ENCODE results near the gene DNAI1.

The DNAI1 gene

DNA sequence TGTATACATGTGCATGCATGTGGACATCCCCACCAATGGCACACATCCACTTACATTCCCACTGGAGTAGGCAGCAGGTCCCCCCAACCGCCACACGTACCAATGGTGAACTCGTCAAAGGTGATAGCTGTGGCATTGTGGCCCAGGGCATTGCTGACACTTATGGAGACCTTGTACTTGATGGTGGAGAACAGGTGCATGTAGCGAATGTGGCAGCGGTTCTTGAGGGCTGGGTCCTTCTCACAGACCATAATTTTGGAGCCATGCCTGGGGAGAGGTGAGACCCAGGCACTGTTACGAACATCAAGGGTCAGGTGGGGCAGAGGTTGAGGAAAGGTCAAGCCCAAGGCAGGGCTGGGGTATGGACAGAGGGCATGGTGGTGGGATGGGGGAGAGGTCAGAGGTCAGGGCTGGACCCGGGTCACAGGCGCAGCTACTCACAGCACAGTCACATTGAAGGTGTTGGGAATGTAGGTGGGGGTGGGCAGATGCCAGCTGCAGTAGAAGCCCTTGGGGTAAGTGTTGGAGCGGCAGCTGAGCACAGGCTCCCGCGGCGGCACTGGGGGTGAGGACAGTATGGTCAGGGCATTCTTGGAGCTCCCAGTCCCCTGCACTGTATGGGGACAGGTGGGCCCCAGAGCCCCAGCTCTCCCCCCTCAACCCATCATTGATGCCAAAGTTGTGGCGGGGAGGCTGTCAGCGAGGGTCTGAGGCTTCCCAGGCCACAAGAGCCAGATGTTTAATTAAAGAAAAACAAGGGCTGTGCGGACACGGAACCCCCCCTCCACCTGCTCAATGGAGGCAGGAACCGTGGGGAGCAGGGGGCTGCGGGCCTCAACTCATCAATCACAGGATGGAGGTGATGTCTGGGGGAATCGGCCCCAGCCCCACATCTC, 99.1 kb downstream of the DNAI1 start:
- DNase-seq (ENCODE audit: low read depth in 1 of 2, low spot score in 1 of 2) = no peak

DNA sequence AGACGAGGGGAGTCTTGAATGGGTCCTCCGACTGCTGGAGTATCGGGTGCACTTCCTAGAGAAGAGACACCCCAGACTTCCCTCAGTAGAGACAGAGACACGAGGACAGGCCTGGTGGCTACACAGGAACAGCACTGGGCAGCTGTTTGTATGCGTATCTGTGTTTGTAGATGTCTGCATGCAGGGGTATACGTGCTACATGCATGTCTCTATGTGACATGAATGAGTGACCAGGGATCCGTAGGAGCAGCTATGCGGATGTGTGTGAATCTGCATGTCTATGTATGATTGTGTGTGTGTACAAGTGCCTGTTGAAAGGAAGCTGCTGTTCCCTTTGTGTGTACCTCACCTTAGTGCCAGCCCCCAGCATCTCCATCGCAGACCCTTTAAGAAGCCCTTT, 99.8 kb downstream of the DNAI1 start:
- no peak for DNase-seq (ENCODE audit: low read depth in 1 of 2, low spot score in 1 of 2)

DNA sequence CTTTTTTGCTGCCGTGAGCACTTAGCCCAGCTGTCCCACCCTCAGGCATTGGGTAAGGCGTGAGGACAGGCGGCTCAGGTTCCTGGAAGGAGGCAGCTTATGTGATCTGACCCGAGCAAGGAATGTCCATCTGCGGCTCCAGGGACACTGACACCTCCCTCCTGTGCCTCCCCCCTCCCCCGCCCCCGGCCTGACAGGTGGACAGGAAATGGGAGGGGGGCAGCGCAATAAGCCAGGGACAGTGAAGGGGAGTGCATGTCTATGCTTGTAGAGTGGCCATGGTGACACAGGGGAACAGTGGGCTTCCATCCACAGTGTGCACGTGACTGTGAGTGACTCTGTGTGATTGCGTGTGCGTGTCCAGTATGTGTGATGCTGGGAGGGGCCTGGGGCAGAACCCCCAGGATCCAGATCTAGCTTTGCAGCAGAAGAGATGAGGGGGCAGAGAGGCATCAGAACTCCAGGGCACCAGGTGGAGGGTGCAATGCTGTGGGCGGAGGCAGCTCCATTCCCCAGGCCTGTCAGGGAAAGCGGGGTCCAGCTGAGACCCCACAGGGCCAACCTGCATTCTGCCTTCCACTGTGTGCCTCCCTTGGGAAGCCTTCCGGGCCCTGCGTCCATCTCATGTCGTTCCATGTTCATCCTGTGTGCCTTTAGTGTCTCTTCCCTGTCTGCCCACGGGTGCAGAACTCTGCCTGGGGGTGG, 100.5 kb downstream of the DNAI1 start:
- DNase-seq (ENCODE audit: low read depth in 1 of 2, low spot score in 1 of 2) = no peak

DNA sequence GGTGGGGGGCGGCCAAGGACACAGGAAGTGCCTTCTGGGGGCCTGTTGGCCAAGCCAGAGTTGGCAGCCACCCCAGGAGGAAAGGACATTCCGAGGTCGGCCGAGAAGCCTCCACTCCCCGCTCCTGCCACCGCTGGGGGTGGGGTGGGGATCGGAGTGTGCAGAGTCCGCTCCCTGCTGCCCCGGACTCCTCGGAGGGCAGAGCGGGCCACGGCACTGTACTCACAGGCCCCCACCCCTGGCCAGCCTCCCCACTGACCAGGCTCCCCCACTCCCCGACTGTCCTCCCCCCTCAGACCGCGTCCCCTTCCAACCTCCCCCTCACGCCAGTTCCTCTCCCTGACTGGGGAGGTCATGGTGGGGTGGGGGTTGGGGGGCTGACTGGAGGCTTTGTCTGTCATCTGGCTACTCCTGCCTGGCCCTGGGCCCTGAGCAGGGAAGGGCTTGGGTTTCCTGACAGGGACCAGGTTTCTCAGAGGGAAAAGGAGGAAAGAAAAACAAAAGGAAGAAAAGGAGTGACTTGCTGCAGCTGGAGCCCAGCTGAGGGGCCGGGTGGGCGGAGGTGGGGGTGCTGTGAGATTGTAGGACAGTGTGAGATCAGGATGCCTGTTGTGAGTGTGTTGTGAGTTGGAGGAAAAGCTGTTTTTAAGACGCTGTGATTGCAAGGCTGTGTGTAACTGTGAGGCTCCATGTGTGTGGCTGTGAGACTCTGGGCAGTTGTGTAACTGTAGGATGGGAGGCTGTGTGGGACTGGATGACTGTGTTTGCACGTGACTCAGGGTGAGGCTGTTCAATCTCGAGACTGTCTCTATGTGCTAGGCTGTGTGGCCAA, 101.2 kb downstream of the DNAI1 start:
- no peak for DNase-seq (ENCODE audit: low read depth in 1 of 2, low spot score in 1 of 2)

DNA sequence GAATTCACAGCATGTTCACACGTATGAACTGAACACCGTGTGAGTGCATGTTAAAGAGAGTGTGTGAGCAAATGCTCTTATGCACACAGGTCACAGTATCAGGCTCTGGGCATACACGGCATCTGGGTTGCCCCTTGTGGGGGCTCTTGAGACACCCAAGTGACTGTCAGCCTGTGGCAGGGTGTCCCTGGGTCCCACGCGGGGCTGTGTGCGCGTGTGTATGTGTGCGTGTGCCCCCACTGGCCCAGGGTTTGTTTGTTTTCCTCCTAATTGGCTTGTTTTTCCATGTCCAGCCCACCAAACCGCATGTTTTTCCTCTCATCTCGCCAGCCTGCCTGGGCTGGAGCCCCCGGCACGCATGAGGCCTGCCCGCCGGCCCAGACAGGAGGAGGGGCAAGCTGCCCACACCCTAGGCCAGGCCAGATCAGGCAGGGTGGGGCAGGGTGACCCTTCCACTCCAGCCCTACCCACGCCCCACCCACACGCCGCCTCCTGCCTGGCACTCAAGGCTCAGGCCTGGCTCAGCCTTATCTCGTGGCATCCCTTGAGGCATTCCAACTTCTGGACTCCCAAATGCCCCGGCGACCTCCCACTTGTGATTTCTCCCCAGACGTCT, 102.1 kb downstream of the DNAI1 start:
- DNase-seq (ENCODE audit: low read depth in 1 of 2, low spot score in 1 of 2) = no peak

DNA sequence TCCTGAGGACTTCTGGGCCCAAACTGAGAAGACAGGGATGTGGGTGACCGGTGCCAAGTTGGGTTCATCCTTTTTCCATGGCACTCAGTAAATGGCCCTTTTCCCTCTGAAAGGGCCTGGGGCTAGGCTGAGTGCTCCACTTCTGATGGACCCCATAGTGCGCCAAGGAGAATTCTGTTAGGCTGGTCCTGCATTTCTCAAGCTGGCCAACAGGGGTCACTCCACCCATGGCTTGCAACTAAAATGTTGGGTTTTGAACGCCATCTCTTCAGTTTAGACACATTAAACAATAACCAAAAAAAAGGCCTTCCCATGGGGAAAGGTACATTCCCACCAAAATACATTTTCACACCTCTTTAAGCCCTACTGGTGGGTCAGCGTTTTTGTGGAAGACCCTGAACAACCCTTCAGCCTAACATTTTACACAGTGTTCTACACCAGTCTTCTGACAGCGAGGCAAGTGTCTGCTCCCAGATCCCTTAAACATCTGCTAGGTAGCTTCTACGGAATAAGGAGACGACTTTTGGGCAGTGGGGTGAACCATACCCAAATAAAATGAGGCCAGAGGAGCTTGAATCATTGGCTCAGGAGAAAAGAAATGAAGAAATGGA, 103.6 kb downstream of the DNAI1 start:
- no peak for DNase-seq (ENCODE audit: low read depth in 1 of 2, low spot score in 1 of 2)

DNA sequence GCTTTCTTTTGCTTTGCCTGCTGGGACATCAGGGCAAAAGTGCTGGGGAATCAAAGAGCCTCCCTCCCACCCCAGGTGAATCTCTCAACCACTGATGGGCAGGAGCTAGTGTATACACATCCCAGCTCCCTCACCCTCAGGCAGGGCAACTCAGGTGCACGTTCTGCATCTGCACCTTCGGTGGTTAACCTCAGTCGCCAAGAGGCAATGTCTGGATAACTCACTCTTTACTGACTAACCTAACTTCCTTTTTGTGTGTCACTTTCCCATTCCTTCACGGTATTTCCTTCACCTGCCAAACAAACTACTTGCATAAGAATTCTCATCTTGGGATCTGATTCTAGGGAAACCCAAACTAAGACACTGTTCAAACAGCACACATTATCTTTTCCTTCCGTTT, 104.7 kb downstream of the DNAI1 start:
- no peak for DNase-seq (ENCODE audit: low read depth in 1 of 2, low spot score in 1 of 2)

DNA sequence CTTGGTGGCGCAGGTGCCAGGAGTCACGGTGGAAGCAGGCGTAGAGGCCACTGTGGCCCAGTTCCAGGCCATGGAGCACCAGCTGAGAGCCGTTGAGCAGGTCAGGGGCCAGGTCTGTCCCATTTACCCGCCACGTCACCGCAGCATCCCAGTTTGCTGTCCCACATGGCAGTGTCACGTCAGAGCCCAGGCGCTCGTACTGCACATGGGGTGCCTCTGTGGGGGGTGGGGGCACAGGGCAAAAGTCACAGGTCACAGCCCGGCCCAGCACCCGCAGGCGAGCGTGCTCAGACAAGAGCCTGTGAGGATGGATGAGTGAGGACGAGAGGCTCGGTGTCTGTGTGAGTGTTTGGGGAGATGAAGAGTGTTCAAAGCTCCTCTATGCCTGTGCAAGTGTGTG, 106.0 kb downstream of the DNAI1 start:
- no peak for DNase-seq (ENCODE audit: low read depth in 1 of 2, low spot score in 1 of 2)

DNA sequence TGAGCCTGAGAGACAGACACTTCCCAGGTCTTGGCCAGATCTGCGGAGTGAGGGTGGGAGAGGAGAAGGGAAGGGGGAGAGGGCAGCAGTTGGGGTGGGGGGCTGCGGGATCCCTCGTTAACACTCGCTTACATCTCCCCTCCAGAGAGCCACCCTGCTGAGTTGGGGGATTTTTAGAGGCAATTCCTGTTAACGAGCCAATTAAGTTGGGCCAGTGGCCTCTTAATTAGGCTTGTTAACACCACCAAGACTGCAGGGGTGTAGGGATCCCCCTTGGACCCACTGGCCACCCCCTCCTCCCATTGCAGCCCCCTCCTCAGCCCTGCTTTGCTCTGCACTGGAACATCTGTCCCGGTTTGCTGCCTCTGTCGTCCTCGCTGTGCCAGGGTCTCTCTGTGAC, 107.3 kb downstream of the DNAI1 start:
- DNase-seq (ENCODE audit: low read depth in 1 of 2, low spot score in 1 of 2) = no peak

DNA sequence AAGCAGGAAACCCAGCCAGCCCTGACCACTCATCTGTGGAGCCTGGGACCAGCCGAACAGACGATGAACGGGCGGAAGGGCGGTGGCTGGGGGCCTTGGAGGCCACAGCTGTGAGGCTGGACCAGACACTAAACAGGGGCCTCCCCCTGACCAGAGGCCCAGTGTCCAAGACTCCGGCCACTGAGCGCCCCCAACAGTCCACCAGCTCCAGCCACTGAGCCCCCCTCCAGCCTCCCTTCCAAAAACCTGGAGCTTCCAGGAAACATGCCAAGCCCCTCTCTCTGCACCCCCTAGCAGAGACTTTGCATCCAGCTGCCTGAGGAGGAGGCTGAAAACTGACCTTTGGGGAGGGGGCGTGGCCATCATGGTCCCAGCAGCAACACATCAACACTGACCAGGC, 107.7 kb downstream of the DNAI1 start:
- DNase-seq (ENCODE audit: low read depth in 1 of 2, low spot score in 1 of 2) = no peak

DNA sequence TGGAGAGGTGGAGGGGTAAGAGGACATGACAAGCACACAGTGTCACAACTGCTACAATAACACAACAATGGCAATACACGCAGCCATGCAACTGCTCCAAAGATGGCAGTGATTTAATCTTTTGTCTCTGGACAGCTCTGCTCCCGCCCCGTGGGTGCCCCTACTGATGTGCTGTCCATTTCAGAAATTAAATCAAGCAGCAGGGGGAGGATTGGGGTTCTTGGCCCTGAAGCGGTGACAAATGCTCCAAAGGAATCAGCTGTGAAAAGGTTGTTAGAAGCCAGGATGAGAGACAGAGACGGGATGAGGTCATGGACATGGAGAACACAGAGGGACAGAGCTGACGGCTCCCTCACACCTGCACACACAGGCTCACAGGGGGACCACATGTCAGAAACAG, 108.4 kb downstream of the DNAI1 start:
- DNase-seq (ENCODE audit: low read depth in 1 of 2, low spot score in 1 of 2) = no peak

DNA sequence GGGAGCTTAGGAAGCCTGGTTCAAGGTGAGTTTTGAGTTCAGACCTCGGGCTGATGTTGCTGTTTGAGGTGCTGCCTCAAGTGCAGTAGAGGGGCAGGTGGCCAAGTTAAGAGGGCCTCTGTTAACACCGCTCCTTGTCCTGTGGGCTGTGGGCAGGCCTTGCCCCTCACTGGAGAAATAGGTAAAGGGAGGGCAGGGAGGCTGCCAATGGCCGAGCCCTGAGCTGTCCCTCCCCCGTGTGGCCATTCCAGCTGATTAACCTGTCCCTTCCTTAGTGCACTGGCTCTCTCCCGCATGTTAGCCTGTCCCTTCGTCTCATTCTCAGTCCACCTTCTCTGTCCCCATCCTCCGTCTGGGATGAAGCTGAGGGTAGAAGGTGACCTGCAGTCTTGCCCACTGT, 109.5 kb downstream of the DNAI1 start:
- DNase-seq (ENCODE audit: low read depth in 1 of 2, low spot score in 1 of 2) = no peak

DNA sequence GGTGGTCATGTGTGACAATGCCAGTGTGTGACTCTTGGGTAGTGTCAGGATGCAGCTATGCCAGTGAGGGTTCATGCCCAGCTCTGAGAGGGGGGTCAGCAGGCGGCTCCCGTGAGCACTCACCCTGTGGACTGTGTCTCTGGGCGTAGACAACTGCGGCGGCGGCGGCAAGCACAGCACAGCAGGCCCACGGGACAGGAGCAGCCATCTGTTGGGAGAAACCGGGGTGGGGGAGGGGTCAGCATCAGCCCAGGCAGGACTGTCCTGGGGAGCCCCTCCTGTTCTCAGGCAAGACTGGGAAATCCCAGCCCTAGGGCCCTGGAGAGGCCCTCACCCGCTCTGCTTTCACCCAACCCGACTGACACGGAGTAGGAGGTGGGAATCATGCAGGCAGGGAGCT, 110.2 kb downstream of the DNAI1 start:
- DNase-seq (ENCODE audit: low read depth in 1 of 2, low spot score in 1 of 2) = no peak

DNA sequence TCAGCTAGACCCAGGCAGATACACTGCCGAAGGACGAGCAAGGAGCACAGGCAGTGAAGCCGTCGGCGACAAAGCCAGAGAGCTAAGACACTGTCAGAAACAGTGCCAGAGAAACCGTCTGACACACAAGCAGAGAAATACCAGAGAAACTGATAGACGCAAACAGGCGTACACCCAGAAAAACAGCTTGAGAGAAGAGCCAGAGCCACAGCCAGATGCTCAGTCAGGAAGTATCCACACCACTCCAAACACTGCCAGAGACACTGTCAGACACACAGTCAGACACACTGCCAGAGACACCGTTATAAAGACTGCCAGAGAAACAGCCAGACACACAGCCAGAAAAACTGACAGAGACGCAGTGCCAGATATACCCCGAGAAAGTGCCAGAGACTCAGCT, 111.8 kb downstream of the DNAI1 start:
- DNase-seq (ENCODE audit: low read depth in 1 of 2, low spot score in 1 of 2) = no peak
